Measurements from ENCODE around the gene ULBP2. TPM values are rescaled to one million over a fixed set of nuclear protein-coding genes. Genes with fewer than 3 reads are reported as not detected.

ULBP2 gene
- total RNA-seq, 1 experiment from 2014 or later, result not detected

- H2AK5ac ChIP-seq (ENCODE audit: insufficient read length, low read length), result no peak overlapping the region
- H2AFZ ChIP-seq (ENCODE audit: low read length), result no peak overlapping the region
- H3T11ph ChIP-seq (ENCODE audit: low read length), result no peak overlapping the region
- H3K9me3 ChIP-seq (ENCODE audit: control insufficient read depth, low read depth, low read length), result no peaks in the 10 kb centered on the region
- no peak overlapping the region for H3K23ac ChIP-seq (ENCODE audit: insufficient read length, low read depth, low read length)
- H3K4ac ChIP-seq (ENCODE audit: low read depth, low read length), result no peak overlapping the region
- no peak overlapping the region for H3K27ac Mint-ChIP-seq
- WGBS (ENCODE audit: extremely low coverage, insufficient read length, low lambda C conversion rate), result no CpG with 5 or more reads among the region's 6 CpGs
- peaks cover 100% of the 10 kb centered on the region for H3K27me3 Mint-ChIP-seq (ENCODE audit: low read depth)
- peak; percentile 64 for DNase-seq
- no peak overlapping the region for H2BK20ac ChIP-seq (ENCODE audit: low read depth, low read length, poor library complexity, severe bottlenecking)
- no peak overlapping the region for H2BK12ac ChIP-seq (ENCODE audit: insufficient read length, low read depth, low read length)
- 0 out of 2 replicates have a peak, but pooled peaks cover 2% of the 10 kb centered on the region for H3K4me1 ChIP-seq (ENCODE audit: insufficient read depth, low read length)
- no peak overlapping the region for H3K18ac ChIP-seq (ENCODE audit: insufficient read length, low read depth, low read length)
- TF ChIP-seq CTCF (conservative IDR thresholded peaks at IDR 0.05), result peak; percentile 59
- H3K4me2 ChIP-seq (ENCODE audit: insufficient read depth, insufficient read length, low read length), result no peak overlapping the region
- no peaks in the 10 kb centered on the region; a peak in 1 of 5 replicates for H3K9me3 Mint-ChIP-seq
- no peak overlapping the region for H3K56ac ChIP-seq (ENCODE audit: insufficient read length, low read depth, low read length)
- peaks cover 20 to 25% of the 10 kb centered on the region in 2 experiments for H3K4me1 Mint-ChIP-seq
- no peaks in the 10 kb centered on the region for H4K20me1 ChIP-seq (ENCODE audit: control insufficient read depth, insufficient read depth, insufficient read length)
- no peak overlapping the region for H3K14ac ChIP-seq (ENCODE audit: insufficient read depth, low read length)
- peaks cover 46% of the 10 kb centered on the region for H3K27me3 ChIP-seq (ENCODE audit: insufficient read depth, low read length)
- H4K5ac ChIP-seq (ENCODE audit: insufficient read length, low read depth, low read length), result no peak overlapping the region
- H4K91ac ChIP-seq (ENCODE audit: insufficient read length, low read depth, low read length), result no peak overlapping the region
- H4K8ac ChIP-seq (replicated peaks; ENCODE audit: insufficient read length, low read depth, low read length), result no peak overlapping the region
- no peak overlapping the region for H3K9ac ChIP-seq (ENCODE audit: extremely low read depth, insufficient read length, low read length)
- H3K27ac ChIP-seq (ENCODE audit: insufficient read length, low read depth, low read length), result no peak overlapping the region
- H3K79me1 ChIP-seq (ENCODE audit: insufficient read depth, low read depth, low read length, poor library complexity, severe bottlenecking), result no peaks in the 10 kb centered on the region
- peaks cover 0 to 4% (median 0%) of the 10 kb centered on the region in 3 experiments; a peak in 2 of 7 replicates for H3K36me3 Mint-ChIP-seq (ENCODE audit: insufficient read depth in 1 of 3, low read depth in 3 of 3)
- no peak overlapping the region for H2BK15ac ChIP-seq (ENCODE audit: low read depth, low read length)
- H3K79me2 ChIP-seq (ENCODE audit: insufficient read depth, low read length), result no peaks in the 10 kb centered on the region
- H3K4me3 Mint-ChIP-seq, result no peak overlapping the region
- peaks cover 14% of the 10 kb centered on the region for H3K23me2 ChIP-seq (ENCODE audit: insufficient read length, low read depth, low read length, poor library complexity, severe bottlenecking)
- H2BK5ac ChIP-seq (ENCODE audit: insufficient read length, low read length), result no peak overlapping the region
- H2BK120ac ChIP-seq (ENCODE audit: low read depth, low read length, poor library complexity, severe bottlenecking), result no peak overlapping the region
These were observed 20.1 kb downstream of the ULBP2 start for GRCh38 chr6:149961728-149962425.

Measured in H9 (cell line).